ENCODE measurements around the gene SLC16A1.

GRCh38 chr1:112954945-112955772 is 837 bp downstream of the SLC16A1 start:
- TF ChIP-seq EZH2 (IDR thresholded peaks at IDR 0.05) = no peak
- TF ChIP-seq CTCF (IDR thresholded peaks at IDR 0.05) = no peak
